ENCODE data around the gene JPT1.

The JPT1 gene

DNA sequence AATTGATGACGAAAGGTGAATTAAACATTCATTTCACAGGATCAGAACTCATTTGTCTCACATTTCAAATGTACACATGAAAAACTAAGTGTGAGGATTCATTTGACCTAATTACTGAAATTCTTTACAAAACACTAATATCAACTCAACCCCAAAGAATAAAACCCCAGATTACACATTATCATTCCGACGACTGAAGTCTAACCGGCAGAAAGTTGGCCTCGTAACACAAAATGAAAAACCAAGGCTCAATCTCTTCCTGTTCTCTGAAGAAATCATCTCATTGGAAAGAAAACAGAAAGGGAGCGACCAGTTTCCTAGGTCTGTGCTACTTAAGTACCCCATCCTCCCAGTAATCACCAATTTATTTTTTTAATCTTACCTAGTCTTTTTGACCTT is 1.8 kb downstream of the JPT1 start:
- Histone ChIP-seq H3K27me3 (ENCODE audit: insufficient read depth, poor library complexity, severe bottlenecking) (no peaks in the 10 kb centered on the region), H3K4me3 (replicated peaks; ENCODE audit: insufficient read depth, low read length) (peak overlapping the region; percentile 73), H3K27ac (replicated peaks) (peak overlapping the region; percentile 81)
- TF ChIP-seq, protein P1, sequence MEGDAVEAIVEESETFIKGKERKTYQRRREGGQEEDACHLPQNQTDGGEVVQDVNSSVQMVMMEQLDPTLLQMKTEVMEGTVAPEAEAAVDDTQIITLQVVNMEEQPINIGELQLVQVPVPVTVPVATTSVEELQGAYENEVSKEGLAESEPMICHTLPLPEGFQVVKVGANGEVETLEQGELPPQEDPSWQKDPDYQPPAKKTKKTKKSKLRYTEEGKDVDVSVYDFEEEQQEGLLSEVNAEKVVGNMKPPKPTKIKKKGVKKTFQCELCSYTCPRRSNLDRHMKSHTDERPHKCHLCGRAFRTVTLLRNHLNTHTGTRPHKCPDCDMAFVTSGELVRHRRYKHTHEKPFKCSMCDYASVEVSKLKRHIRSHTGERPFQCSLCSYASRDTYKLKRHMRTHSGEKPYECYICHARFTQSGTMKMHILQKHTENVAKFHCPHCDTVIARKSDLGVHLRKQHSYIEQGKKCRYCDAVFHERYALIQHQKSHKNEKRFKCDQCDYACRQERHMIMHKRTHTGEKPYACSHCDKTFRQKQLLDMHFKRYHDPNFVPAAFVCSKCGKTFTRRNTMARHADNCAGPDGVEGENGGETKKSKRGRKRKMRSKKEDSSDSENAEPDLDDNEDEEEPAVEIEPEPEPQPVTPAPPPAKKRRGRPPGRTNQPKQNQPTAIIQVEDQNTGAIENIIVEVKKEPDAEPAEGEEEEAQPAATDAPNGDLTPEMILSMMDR (IDR thresholded peaks at IDR 0.05; ENCODE audit: insufficient read depth, low read length), result no peak
- TF ChIP-seq, protein P2, sequence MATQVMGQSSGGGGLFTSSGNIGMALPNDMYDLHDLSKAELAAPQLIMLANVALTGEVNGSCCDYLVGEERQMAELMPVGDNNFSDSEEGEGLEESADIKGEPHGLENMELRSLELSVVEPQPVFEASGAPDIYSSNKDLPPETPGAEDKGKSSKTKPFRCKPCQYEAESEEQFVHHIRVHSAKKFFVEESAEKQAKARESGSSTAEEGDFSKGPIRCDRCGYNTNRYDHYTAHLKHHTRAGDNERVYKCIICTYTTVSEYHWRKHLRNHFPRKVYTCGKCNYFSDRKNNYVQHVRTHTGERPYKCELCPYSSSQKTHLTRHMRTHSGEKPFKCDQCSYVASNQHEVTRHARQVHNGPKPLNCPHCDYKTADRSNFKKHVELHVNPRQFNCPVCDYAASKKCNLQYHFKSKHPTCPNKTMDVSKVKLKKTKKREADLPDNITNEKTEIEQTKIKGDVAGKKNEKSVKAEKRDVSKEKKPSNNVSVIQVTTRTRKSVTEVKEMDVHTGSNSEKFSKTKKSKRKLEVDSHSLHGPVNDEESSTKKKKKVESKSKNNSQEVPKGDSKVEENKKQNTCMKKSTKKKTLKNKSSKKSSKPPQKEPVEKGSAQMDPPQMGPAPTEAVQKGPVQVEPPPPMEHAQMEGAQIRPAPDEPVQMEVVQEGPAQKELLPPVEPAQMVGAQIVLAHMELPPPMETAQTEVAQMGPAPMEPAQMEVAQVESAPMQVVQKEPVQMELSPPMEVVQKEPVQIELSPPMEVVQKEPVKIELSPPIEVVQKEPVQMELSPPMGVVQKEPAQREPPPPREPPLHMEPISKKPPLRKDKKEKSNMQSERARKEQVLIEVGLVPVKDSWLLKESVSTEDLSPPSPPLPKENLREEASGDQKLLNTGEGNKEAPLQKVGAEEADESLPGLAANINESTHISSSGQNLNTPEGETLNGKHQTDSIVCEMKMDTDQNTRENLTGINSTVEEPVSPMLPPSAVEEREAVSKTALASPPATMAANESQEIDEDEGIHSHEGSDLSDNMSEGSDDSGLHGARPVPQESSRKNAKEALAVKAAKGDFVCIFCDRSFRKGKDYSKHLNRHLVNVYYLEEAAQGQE (IDR thresholded peaks at IDR 0.05; ENCODE audit: insufficient replicate concordance, low read depth), result no peak
- TF ChIP-seq SPI1 (IDR thresholded peaks at IDR 0.05; ENCODE audit: borderline replicate concordance, low read depth) (no peak), POLR2AphosphoS5 (IDR thresholded peaks at IDR 0.05; ENCODE audit: low read depth) (no peak), GABPA (IDR thresholded peaks at IDR 0.05; ENCODE audit: low read depth) (no peak)
- no peak for DNase-seq (ENCODE audit: low read depth in 1 of 2, low spot score in 1 of 2)

DNA sequence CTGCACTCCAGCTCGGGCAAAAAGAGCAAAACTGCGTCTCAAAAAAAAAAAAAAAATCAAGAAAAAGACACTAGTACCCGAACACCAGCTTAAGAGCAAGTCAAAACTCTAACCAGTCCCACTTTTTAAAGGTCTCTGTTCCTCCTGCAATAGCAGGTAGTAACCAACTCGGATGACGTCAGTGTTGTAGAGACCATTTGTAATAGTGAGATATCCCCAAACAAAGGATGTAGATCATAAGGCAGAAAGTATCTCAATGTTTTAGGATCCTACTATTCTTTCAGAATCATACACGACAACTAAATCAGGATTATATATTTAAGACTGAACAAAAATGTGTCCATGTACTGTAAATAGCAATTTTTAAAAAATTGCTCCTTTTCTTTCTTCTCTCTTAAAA is 2.4 kb downstream of the JPT1 start:
- Histone ChIP-seq H3K4me3 (replicated peaks; ENCODE audit: insufficient read depth, low read length) (peak overlapping the region; percentile 73), H3K27me3 (ENCODE audit: insufficient read depth, poor library complexity, severe bottlenecking) (no peaks in the 10 kb centered on the region), H3K27ac (replicated peaks) (no peak overlapping the region; the same call in 1 of the 2 replicates)
- no peak for DNase-seq (ENCODE audit: low read depth in 1 of 2, low spot score in 1 of 2)
- TF ChIP-seq, protein P1 (IDR thresholded peaks at IDR 0.05; ENCODE audit: insufficient read depth, low read length), result no peak
- TF ChIP-seq, protein P2 (IDR thresholded peaks at IDR 0.05; ENCODE audit: insufficient replicate concordance, low read depth), result no peak
- TF ChIP-seq POLR2AphosphoS5 (IDR thresholded peaks at IDR 0.05; ENCODE audit: low read depth) (no peak), SPI1 (IDR thresholded peaks at IDR 0.05; ENCODE audit: borderline replicate concordance, low read depth) (no peak), GABPA (IDR thresholded peaks at IDR 0.05; ENCODE audit: low read depth) (no peak)

DNA sequence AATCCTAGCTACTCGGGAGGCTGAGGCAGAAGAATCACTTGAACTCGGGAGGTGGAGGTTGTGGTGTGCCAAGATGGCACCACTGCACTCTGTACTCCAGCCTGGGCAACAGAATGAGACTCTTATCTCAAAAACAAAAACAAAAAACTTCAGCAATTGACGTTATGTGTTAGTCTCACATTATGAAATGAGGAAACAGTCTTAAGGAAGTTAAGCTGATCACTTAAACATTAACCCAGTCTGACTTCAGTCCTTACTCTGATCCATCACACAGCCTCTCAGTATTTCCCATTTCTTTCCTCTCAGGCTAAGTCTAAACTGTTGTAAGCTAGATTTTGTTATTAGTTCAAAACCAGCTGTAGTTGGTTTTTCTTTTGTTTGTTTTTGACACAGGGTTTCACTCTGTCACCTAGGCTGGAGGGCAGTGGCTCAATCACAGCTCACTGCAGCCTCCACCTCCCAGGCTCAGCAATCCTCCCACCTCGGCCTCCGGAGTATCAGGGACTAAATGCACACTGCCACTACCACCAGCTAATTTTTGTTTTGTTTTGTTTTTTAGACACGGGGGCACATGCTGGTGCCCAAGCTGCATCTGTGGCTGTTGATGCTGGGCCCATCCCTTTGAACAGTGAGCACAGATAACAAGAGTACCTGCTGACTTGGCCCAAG is 6.3 kb downstream of the JPT1 start:
- H3K4me3 ChIP-seq (replicated peaks; ENCODE audit: insufficient read depth, low read length), result no peak overlapping the region
- H3K27ac ChIP-seq (replicated peaks), result no peak overlapping the region; the same call in 1 of the 2 replicates
- no peaks in the 10 kb centered on the region for H3K27me3 ChIP-seq (ENCODE audit: insufficient read depth, poor library complexity, severe bottlenecking)
- DNase-seq (ENCODE audit: low read depth in 1 of 2, low spot score in 1 of 2), result no peak
- no peak for TF ChIP-seq SPI1 (IDR thresholded peaks at IDR 0.05; ENCODE audit: borderline replicate concordance, low read depth)
- TF ChIP-seq, protein P1 (IDR thresholded peaks at IDR 0.05; ENCODE audit: insufficient read depth, low read length), result no peak
- TF ChIP-seq, protein P2 (IDR thresholded peaks at IDR 0.05; ENCODE audit: insufficient replicate concordance, low read depth), result no peak
- TF ChIP-seq POLR2AphosphoS5 (IDR thresholded peaks at IDR 0.05; ENCODE audit: low read depth), result no peak
- no peak for TF ChIP-seq GABPA (IDR thresholded peaks at IDR 0.05; ENCODE audit: low read depth)
